ENCODE measurements around the gene ACOX2.

The ACOX2 gene

GRCh38 chr3:58496206-58496857 lies 40.7 kb downstream of the ACOX2 start:
- peak overlapping the region; percentile 10 to 38 (median 24) for H3K4me3 Mint-ChIP-seq
- H3K4me1 Mint-ChIP-seq = peaks cover 59% of the 10 kb centered on the region
- peaks cover 21% of the 10 kb centered on the region for H3K36me3 Mint-ChIP-seq (ENCODE audit: low read depth)
- H3K27me3 Mint-ChIP-seq (ENCODE audit: low read depth) = no peaks in the 10 kb centered on the region
- peak overlapping the region; percentile 42 to 51 (median 49) for H3K27ac Mint-ChIP-seq
- TF ChIP-seq CTCF (IDR thresholded peaks at IDR 0.05; ENCODE audit: unreplicated experiment in 3 of 3) = no peak
- no peaks in the 10 kb centered on the region for H3K9me3 Mint-ChIP-seq

- H3K36me3 Mint-ChIP-seq (ENCODE audit: low read depth) = peaks cover 12% of the 10 kb centered on the region
- H3K27me3 Mint-ChIP-seq (ENCODE audit: low read depth) = no peaks in the 10 kb centered on the region
- peaks cover 62% of the 10 kb centered on the region for H3K4me1 Mint-ChIP-seq
- TF ChIP-seq CTCF (IDR thresholded peaks at IDR 0.05; ENCODE audit: unreplicated experiment in 3 of 3) = no peak
- H3K4me3 Mint-ChIP-seq = peak overlapping the region in 2 of 3 experiments; percentile 40 to 57
- H3K9me3 Mint-ChIP-seq = no peaks in the 10 kb centered on the region
- peak overlapping the region; percentile 42 to 51 (median 49) for H3K27ac Mint-ChIP-seq
These were observed 41.9 kb downstream of the ACOX2 start for GRCh38 chr3:58495101-58495500.

GRCh38 chr3:58494107-58494506 lies 42.9 kb downstream of the ACOX2 start:
- peaks cover 7% of the 10 kb centered on the region for H3K36me3 Mint-ChIP-seq (ENCODE audit: low read depth)

GRCh38 chr3:58492494-58492905 lies 44.5 kb downstream of the ACOX2 start:
- H3K36me3 Mint-ChIP-seq (ENCODE audit: low read depth) = no peaks in the 10 kb centered on the region
- peaks cover 61% of the 10 kb centered on the region for H3K4me1 Mint-ChIP-seq
- no peaks in the 10 kb centered on the region for H3K27me3 Mint-ChIP-seq (ENCODE audit: low read depth)
- peak overlapping the region; percentile 73 to 87 (median 81) for H3K27ac Mint-ChIP-seq
- TF ChIP-seq CTCF (IDR thresholded peaks at IDR 0.05; ENCODE audit: unreplicated experiment in 3 of 3) = no peak
- no peaks in the 10 kb centered on the region for H3K9me3 Mint-ChIP-seq
- H3K4me3 Mint-ChIP-seq = peak overlapping the region; percentile 93 to 98 (median 93)

More at GRCh38 chr3:58494107-58494506, 42.9 kb downstream of the ACOX2 start:
- H3K4me1 Mint-ChIP-seq = peaks cover 62% of the 10 kb centered on the region
- no peak for TF ChIP-seq CTCF (IDR thresholded peaks at IDR 0.05; ENCODE audit: unreplicated experiment in 3 of 3)
- H3K4me3 Mint-ChIP-seq = peak overlapping the region; percentile 93 to 98 (median 93)
- no peaks in the 10 kb centered on the region for H3K9me3 Mint-ChIP-seq
- H3K27ac Mint-ChIP-seq = peak overlapping the region; percentile 15 to 60 (median 33)
- no peaks in the 10 kb centered on the region for H3K27me3 Mint-ChIP-seq (ENCODE audit: low read depth)

- H3K4me1 Mint-ChIP-seq = peaks cover 59% of the 10 kb centered on the region
- H3K27me3 Mint-ChIP-seq (ENCODE audit: low read depth) = peaks cover 6% of the 10 kb centered on the region
- H3K9me3 Mint-ChIP-seq = no peaks in the 10 kb centered on the region
- H3K36me3 Mint-ChIP-seq (ENCODE audit: low read depth) = no peaks in the 10 kb centered on the region
- peak; percentile 55 to 74 (median 66) for TF ChIP-seq CTCF (IDR thresholded peaks at IDR 0.05; ENCODE audit: unreplicated experiment in 3 of 3)
- H3K27ac Mint-ChIP-seq = peak within 1 kb of the TSS; percentile 87
- peak within 1 kb of the TSS; percentile 93 to 98 (median 93) for H3K4me3 Mint-ChIP-seq
These were observed 45.2 kb downstream of the ACOX2 start, which contains the start of gene KCTD6 for GRCh38 chr3:58491506-58492402. Gene KCTD6, plus strand, starts transcription at chr3:58492096. Its CDS starts 6,660 bp downstream, at chr3:58498756.

Data from nephron (organoid).